Thyroid gland (tissue), 4 donors: ENCODE results near the gene SPACDR. TPM values are rescaled to one million over a fixed set of nuclear protein-coding genes. Genes with fewer than 3 reads are reported as not detected.
"Not testable (repeated sequence)": the region's sequence is repeated elsewhere in the genome, so short reads cannot be mapped to it uniquely, and the experiment has no call there.

Experiments used
- DNase-seq, 2 donors: peaks; one replicate each; pipeline ENCODE4 v3.0.0-alpha.2; 2019
- H3K27ac ChIP-seq, 3 donors: fragments of 200-600 bp; sonication (generic); 1 replicate in 2 of 3; 2 replicates in 1 of 3; pipeline ENCODE4 v1.5.1; 2016 to 2019; ENCODE audit warnings: mild to moderate bottlenecking in 1 of 3, moderate library complexity in 1 of 3
- H3K27me3 ChIP-seq: fragments of 200-600 bp; sonication (generic); one replicate; pipeline ENCODE4 v1.5.1; 2019
- H3K36me3 ChIP-seq, 2 donors: fragments of 200-600 bp; sonication (generic); one replicate each; pipeline ENCODE4 v1.5.1; 2016 to 2019
- H3K4me1 ChIP-seq, 2 donors: fragments of 200-600 bp; sonication (generic); one replicate each; pipeline ENCODE4 v1.5.1; 2017 to 2019
- H3K4me3 ChIP-seq, 3 donors: fragments of 200-600 bp; sonication (generic); replicated peaks in 1 of 3; 1 replicate in 2 of 3; 2 replicates in 1 of 3; pipeline ENCODE4 v1.5.1; 2016; ENCODE audit warnings: mild to moderate bottlenecking in 1 of 3
- H3K9me3 ChIP-seq: fragments of 200-600 bp; sonication (generic); one replicate; pipeline ENCODE4 v1.5.1; 2017
- CTCF ChIP-seq, 6 experiments: fragments of 200-600 bp in 3 of 6; fragments of 450-650 bp in 3 of 6; sonication (generic) in 3 of 6; IDR thresholded peaks; one replicate each; pipeline ENCODE4 v1.5.1; 2016 to 2019; ENCODE audit warnings: antibody characterized with exemption in 6 of 6, mild to moderate bottlenecking in 2 of 6, inconsistent platforms in 1 of 6, moderate library complexity in 1 of 6
- POLR2A ChIP-seq, 2 donors: fragments of 450-650 bp; IDR thresholded peaks; one replicate each; pipeline ENCODE4 v1.6.1; 2017; ENCODE audit warnings: antibody characterized with exemption in 2 of 2, mild to moderate bottlenecking in 2 of 2, moderate library complexity in 1 of 2
- WGBS, 2 donors: methylation state at CpG; one replicate each; pipeline ENCODE4 v1.1.5; 2017; 5-methylcytosine and 5-hydroxymethylcytosine counted together
- intact Hi-C: fragments of 100-400 bp; cut with DNase I; formaldehyde crosslinking; loops from one replicate; pipeline ENCODE4 v1.15.1; 2023
- total RNA-seq, 4 donors: library from RNA; depleted of rRNA; stranded (reverse); fragments of >200 nt; gene quantifications; one replicate each; pipeline ENCODE4 v1.2.3, GENCODE V29; 2016

Gene SPACDR
- total RNA-seq, 4 donors from 2014 or later, result 2.0 TPM; not detected in 3

DNA sequence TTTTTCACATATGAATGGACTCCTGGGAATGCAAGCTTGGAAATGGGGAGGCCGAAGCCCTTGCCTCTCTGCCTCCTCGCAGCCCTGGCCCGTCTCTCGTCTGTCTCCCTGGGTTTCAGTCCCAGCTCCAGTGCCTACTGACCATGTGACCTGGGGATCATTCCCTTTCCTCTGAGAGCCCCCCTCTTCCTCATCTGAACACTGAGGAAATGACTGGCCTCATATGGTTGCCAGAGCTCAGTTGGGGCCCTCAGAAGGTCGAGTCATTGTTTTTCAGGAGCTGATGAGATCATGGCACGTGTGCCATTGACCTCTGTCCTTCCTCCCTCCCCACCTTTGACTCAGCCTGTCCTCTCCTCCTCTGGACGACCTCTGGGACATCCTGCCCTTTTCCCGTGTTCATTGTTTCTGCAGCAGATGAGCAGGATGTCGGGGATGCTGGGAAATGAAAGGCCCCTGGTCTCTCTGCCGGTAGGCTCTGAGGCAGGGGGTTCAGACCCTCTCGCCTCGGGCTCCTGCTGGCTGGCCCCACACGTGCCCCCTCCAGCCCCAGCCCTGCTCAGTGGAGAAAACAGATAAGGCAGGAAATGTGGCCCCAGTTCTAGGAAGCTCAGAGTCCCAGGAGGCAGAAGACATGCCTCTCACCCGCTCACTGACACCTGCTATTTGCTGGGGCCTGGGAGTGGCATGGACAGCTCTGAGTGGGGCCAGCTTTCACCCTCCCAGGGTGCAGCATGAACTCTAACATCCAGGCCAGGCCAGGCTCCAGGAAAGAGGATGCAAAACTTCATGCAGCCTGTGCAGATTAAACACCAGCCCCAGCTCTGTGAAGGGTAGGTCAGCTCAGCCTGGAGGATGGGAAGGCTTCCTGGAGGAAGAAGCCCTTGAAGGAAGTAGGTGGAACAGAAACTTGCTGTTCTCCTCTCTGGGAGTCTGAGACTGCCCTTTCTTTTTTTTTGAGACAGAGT is 19.5 kb downstream of the SPACDR start:
- WGBS, 2 donors, result 53 to 57% methylated on average over 12 to 13 of the region's 14 CpGs
- intact Hi-C loops, result no loop called here
- H3K4me1 ChIP-seq, result peaks cover 8 to 22% of the 10 kb centered on the region in 2 donors
- H3K27ac ChIP-seq, result peak overlapping the region; percentile 47 to 80 (median 48)
- no peak overlapping the region for H3K4me3 ChIP-seq
- DNase-seq, result peak in 1 of 2 donors; percentile 27
- H3K9me3 ChIP-seq, result no peaks in the 10 kb centered on the region
- H3K27me3 ChIP-seq, result no peaks in the 10 kb centered on the region
- no peaks in the 10 kb centered on the region for H3K36me3 ChIP-seq
- TF ChIP-seq POLR2A (IDR thresholded peaks at IDR 0.05) (no peak), CTCF (IDR thresholded peaks at IDR 0.05) (no peak)

GRCh38 chr7:100443096-100443840 is 20.8 kb downstream of the SPACDR start:
- no peaks in the 10 kb centered on the region for H3K27me3 ChIP-seq
- no peak for DNase-seq
- H3K36me3 ChIP-seq, result no peaks in the 10 kb centered on the region
- peaks cover 0 to 15% of the 10 kb centered on the region in 2 donors for H3K4me1 ChIP-seq
- intact Hi-C loops, result no loop called here
- 90 to 91% methylated on average over 9 of the region's 9 CpGs for WGBS, 2 donors
- H3K4me3 ChIP-seq, result no peak overlapping the region
- no peaks in the 10 kb centered on the region for H3K9me3 ChIP-seq
- peak overlapping the region in 2 of 3 donors; percentile 47 to 80 for H3K27ac ChIP-seq
- TF ChIP-seq CTCF (IDR thresholded peaks at IDR 0.05) (no peak), POLR2A (IDR thresholded peaks at IDR 0.05) (no peak)

- WGBS, 2 donors, result 87 to 99% methylated on average over 11 of the region's 11 CpGs
- Histone ChIP-seq H3K27ac (no peak overlapping the region), H3K36me3 (no peaks in the 10 kb centered on the region), H3K4me1 (peaks cover 0 to 19% of the 10 kb centered on the region in 2 donors), H3K4me3 (no peak overlapping the region), H3K27me3 (no peaks in the 10 kb centered on the region), H3K9me3 (no peaks in the 10 kb centered on the region)
- no peak for DNase-seq
- intact Hi-C loops, result no loop called here
- TF ChIP-seq POLR2A (IDR thresholded peaks at IDR 0.05), result no peak
- no peak for TF ChIP-seq CTCF (IDR thresholded peaks at IDR 0.05)
Observed at GRCh38 chr7:100441641-100442535, 22.2 kb downstream of the SPACDR start.

- H3K9me3 ChIP-seq, H3K27me3 ChIP-seq, H3K4me3 ChIP-seq, DNase-seq, intact Hi-C loops, H3K36me3 ChIP-seq, H3K27ac ChIP-seq: not testable (repeated sequence)
- 91 to 92% methylated on average over 7 of the region's 7 CpGs for WGBS, 2 donors
- H3K4me1 ChIP-seq, result peaks cover 8 to 18% of the 10 kb centered on the region in 2 donors
Observed at GRCh38 chr7:100439244-100439643, 24.8 kb downstream of the SPACDR start.

DNA sequence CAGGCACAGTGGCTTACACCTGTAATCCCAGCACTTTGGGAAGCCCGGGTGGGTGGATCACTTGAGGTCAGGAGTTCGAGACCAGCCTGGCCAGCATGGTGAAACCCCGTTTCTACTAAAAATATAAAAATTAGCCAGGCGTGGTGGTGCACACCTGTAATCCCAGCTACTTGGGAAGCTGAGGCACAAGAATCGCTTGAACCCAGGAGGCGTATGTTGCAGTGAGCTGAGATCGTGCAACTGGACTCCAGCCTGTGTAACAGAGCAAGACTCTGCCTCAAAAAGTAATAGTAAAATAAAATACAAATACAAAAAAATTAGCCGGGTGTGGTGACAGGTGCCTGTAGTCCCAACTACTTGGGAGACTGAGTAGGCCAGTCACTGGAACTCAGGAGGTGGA is 25.3 kb downstream of the SPACDR start:
- H3K9me3 ChIP-seq, H3K27ac ChIP-seq, intact Hi-C loops, H3K4me3 ChIP-seq, DNase-seq, H3K27me3 ChIP-seq: not testable (repeated sequence)
- peaks cover 8 to 23% of the 10 kb centered on the region in 2 donors for H3K4me1 ChIP-seq
- 90 to 94% methylated on average over 8 of the region's 8 CpGs for WGBS, 2 donors
- H3K36me3 ChIP-seq, result peaks cover 11% of the 10 kb centered on the region in 2 donors
